ENCODE data around the gene TNN. TPM values are rescaled to one million over a fixed set of nuclear protein-coding genes. Genes with fewer than 3 reads are reported as not detected.
A peak's percentile ranks its signal among the peaks of the same experiment; 100 is the strongest.

TNN gene
- total and polyA plus RNA-seq, 2 donors (not counting 1 experiment from before 2014, with no cell fraction given): not detected

- H3K79me2 ChIP-seq (ENCODE audit: control insufficient read depth, insufficient read depth, low read length): no peaks in the 10 kb centered on the region
- no peaks in the 10 kb centered on the region for H3K4me1 ChIP-seq (ENCODE audit: control insufficient read depth, extremely low read depth, insufficient read depth, low read length)
- no peak for TF ChIP-seq EZH2 (IDR thresholded peaks at IDR 0.05; ENCODE audit: low read length, missing control alignments)
- TF ChIP-seq, protein P1, sequence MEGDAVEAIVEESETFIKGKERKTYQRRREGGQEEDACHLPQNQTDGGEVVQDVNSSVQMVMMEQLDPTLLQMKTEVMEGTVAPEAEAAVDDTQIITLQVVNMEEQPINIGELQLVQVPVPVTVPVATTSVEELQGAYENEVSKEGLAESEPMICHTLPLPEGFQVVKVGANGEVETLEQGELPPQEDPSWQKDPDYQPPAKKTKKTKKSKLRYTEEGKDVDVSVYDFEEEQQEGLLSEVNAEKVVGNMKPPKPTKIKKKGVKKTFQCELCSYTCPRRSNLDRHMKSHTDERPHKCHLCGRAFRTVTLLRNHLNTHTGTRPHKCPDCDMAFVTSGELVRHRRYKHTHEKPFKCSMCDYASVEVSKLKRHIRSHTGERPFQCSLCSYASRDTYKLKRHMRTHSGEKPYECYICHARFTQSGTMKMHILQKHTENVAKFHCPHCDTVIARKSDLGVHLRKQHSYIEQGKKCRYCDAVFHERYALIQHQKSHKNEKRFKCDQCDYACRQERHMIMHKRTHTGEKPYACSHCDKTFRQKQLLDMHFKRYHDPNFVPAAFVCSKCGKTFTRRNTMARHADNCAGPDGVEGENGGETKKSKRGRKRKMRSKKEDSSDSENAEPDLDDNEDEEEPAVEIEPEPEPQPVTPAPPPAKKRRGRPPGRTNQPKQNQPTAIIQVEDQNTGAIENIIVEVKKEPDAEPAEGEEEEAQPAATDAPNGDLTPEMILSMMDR (conservative IDR thresholded peaks at IDR 0.05 in 1 of 2, IDR thresholded peaks at IDR 0.05 in 1 of 2; ENCODE audit: low read depth in 1 of 2, low read length in 2 of 2): no peak
- H2AFZ ChIP-seq (ENCODE audit: low read length): no peak overlapping the region
- no peaks in the 10 kb centered on the region for H3K36me3 ChIP-seq (ENCODE audit: control insufficient read depth, insufficient read depth, low read length)
- no peaks in the 10 kb centered on the region for H4K20me1 ChIP-seq (ENCODE audit: control insufficient read depth, extremely low read depth, insufficient read depth, low read length)
- no peaks in the 10 kb centered on the region for H3K9me3 ChIP-seq (ENCODE audit: control insufficient read depth, insufficient read depth, low read depth, low read length)
- H3K9ac ChIP-seq (ENCODE audit: insufficient read depth, low read length): no peak overlapping the region
- H3K4me2 ChIP-seq (ENCODE audit: extremely low read depth, insufficient read depth, low read length): no peak overlapping the region
- no peaks in the 10 kb centered on the region for H3K27me3 ChIP-seq (ENCODE audit: control insufficient read depth, insufficient read depth, low read length)
- H3K27ac ChIP-seq (ENCODE audit: insufficient read depth, low read length): no peak overlapping the region
- H3K4me3 ChIP-seq (replicated peaks in 1 of 4; ENCODE audit: control extremely low read depth in 1 of 4, insufficient read depth in 1 of 4, low read depth in 3 of 4, low read length in 4 of 4): no peak overlapping the region
- peak in 1 of 2 donors; percentile 8 for DNase-seq (ENCODE audit: low read depth in 2 of 2)
These were observed 5.4 kb downstream of the TNN start for GRCh38 chr1:175073061-175073460.

DNA sequence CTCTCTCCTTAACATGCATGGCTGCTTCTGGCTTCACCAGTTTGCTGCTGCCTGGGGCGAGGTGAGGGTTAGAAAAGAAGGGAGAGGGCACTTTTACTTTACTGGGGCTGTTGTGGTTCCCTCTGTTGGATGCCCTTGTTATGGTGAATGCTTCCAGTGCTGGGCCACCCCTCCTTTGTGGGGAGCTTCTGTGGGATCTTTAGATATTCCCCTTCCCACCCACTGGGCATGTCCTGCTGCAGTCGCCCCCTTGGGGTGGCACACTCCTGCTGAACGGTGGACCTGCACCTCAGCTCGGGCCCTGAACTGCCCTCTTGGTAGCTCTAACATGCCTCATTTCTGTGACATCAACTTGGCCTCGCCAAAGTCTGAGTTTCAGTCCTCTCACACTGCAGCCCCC is 6.0 kb downstream of the TNN start:
- Histone ChIP-seq H3K27me3 (ENCODE audit: control insufficient read depth, insufficient read depth, low read length) (no peaks in the 10 kb centered on the region), H3K4me2 (ENCODE audit: extremely low read depth, insufficient read depth, low read length) (no peak overlapping the region), H4K20me1 (ENCODE audit: control insufficient read depth, extremely low read depth, insufficient read depth, low read length) (no peaks in the 10 kb centered on the region), H3K9me3 (ENCODE audit: control insufficient read depth, insufficient read depth, low read depth, low read length) (no peaks in the 10 kb centered on the region), H3K4me1 (ENCODE audit: control insufficient read depth, extremely low read depth, insufficient read depth, low read length) (no peaks in the 10 kb centered on the region), H3K4me3 (replicated peaks in 1 of 4; ENCODE audit: control extremely low read depth in 1 of 4, insufficient read depth in 1 of 4, low read depth in 3 of 4, low read length in 4 of 4) (no peak overlapping the region), H3K9ac (ENCODE audit: insufficient read depth, low read length) (no peak overlapping the region), H2AFZ (ENCODE audit: low read length) (no peak overlapping the region), H3K79me2 (ENCODE audit: control insufficient read depth, insufficient read depth, low read length) (no peaks in the 10 kb centered on the region), H3K36me3 (ENCODE audit: control insufficient read depth, insufficient read depth, low read length) (no peaks in the 10 kb centered on the region), H3K27ac (ENCODE audit: insufficient read depth, low read length) (no peak overlapping the region)
- no peak for DNase-seq (ENCODE audit: low read depth in 2 of 2)
- TF ChIP-seq EZH2 (IDR thresholded peaks at IDR 0.05; ENCODE audit: low read length, missing control alignments): no peak
- TF ChIP-seq, protein P1 (conservative IDR thresholded peaks at IDR 0.05 in 1 of 2, IDR thresholded peaks at IDR 0.05 in 1 of 2; ENCODE audit: low read depth in 1 of 2, low read length in 2 of 2): no peak

DNA sequence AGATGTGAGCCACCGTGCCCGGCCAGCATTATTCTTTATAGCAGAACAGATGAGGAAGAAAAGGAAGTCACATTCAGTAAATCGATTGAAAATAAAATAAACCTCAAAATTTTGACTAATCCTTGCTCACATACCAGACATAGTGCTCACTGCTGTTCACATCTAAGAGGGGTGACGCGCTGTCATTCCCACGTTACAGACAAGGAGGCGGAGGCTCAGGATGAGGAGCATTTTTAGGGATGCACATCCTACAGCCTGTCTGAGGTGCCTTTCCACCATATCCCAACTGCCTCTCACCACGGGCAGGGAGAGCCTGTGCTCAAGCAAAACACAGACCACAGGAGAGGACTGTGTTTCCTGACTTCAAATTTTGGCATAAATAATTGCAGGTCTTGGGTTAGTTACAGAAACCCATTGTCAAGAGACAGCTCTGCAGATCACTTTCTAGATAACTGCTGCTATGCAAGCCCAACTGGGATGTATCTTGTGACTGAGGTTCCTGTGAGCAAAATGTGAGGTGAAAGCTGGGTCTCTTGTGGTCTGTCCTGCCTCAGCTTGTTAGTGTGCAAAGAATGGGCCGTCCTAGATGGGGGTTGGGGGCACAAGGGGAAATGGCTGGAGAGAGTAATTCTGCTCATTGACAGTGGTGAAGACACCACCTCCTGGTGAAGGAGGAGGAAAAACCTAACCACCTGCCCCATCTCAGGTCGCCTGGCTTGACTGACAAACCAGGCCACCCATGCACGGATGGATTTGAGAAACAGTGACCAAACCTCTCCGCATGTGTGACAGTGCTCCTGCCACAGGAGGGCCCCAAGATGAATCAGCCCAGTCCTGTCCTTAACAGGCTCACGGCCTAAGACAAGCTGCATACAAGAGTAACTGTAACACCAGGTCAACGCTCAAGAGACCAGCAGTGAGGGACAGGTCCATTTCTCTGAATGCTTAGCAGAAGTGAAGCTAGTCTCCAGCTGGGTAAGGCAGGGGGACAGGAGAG is 8.2 kb downstream of the TNN start:
- H3K4me1 ChIP-seq (ENCODE audit: control insufficient read depth, extremely low read depth, insufficient read depth, low read length): no peaks in the 10 kb centered on the region
- no peaks in the 10 kb centered on the region for H3K36me3 ChIP-seq (ENCODE audit: control insufficient read depth, insufficient read depth, low read length)
- no peak overlapping the region for H3K27ac ChIP-seq (ENCODE audit: insufficient read depth, low read length)
- peak in 1 of 2 donors; percentile 51 for DNase-seq (ENCODE audit: low read depth in 2 of 2)
- no peak overlapping the region for H3K4me2 ChIP-seq (ENCODE audit: extremely low read depth, insufficient read depth, low read length)
- no peaks in the 10 kb centered on the region for H3K27me3 ChIP-seq (ENCODE audit: control insufficient read depth, insufficient read depth, low read length)
- no peaks in the 10 kb centered on the region for H3K79me2 ChIP-seq (ENCODE audit: control insufficient read depth, insufficient read depth, low read length)
- no peak overlapping the region for H3K9ac ChIP-seq (ENCODE audit: insufficient read depth, low read length)
- no peak for TF ChIP-seq EZH2 (IDR thresholded peaks at IDR 0.05; ENCODE audit: low read length, missing control alignments)
- TF ChIP-seq, protein P1 (conservative IDR thresholded peaks at IDR 0.05 in 1 of 2, IDR thresholded peaks at IDR 0.05 in 1 of 2; ENCODE audit: low read depth in 1 of 2, low read length in 2 of 2): no peak
- H4K20me1 ChIP-seq (ENCODE audit: control insufficient read depth, extremely low read depth, insufficient read depth, low read length): no peaks in the 10 kb centered on the region
- no peaks in the 10 kb centered on the region for H3K9me3 ChIP-seq (ENCODE audit: control insufficient read depth, insufficient read depth, low read depth, low read length)
- no peak overlapping the region for H3K4me3 ChIP-seq (replicated peaks in 1 of 4; ENCODE audit: control extremely low read depth in 1 of 4, insufficient read depth in 1 of 4, low read depth in 3 of 4, low read length in 4 of 4)
- H2AFZ ChIP-seq (ENCODE audit: low read length): no peak overlapping the region
